Measurements from ENCODE around the gene MCF2L2. TPM values are rescaled to one million over a fixed set of nuclear protein-coding genes. Genes with fewer than 3 reads are reported as not detected.

Gene MCF2L2
- total RNA-seq, 3 donors from 2014 or later (not counting 1 experiment from before 2014, with no cell fraction given): 2.2 to 4.9 (median 2.7) TPM

GRCh38 chr3:183475016-183475763 is 46.8 kb upstream of the MCF2L2 start:
- Histone ChIP-seq H3K9me3 (ENCODE audit: control insufficient read depth, insufficient read depth, low read length) (no peaks in the 10 kb centered on the region), H3K36me3 (ENCODE audit: control insufficient read depth, insufficient read depth, low read length) (no peaks in the 10 kb centered on the region), H3K4me3 (ENCODE audit: low read length) (no peak overlapping the region), H3K27ac (ENCODE audit: low read length) (no peak overlapping the region), H3K4me1 (ENCODE audit: control insufficient read depth, insufficient read depth, low read length) (no peaks in the 10 kb centered on the region), H3K27me3 (ENCODE audit: control insufficient read depth, insufficient read depth, low read length) (no peaks in the 10 kb centered on the region)
- no peaks in the 10 kb centered on the region for H3K9me3 Mint-ChIP-seq
- H3K4me3 Mint-ChIP-seq: no peak overlapping the region
- TF ChIP-seq CTCF (IDR thresholded peaks at IDR 0.05): no peak
- no peaks in the 10 kb centered on the region for H3K4me1 Mint-ChIP-seq
- no peak for ATAC-seq
- peaks cover 0 to 3% of the 10 kb centered on the region in 2 donors for H3K27me3 Mint-ChIP-seq (ENCODE audit: low read depth in 2 of 2)
- DNase-seq: no peak
- no peak overlapping the region for H3K27ac Mint-ChIP-seq
- H3K36me3 Mint-ChIP-seq: no peaks in the 10 kb centered on the region
- 39% methylated on average over 3 of the region's 3 CpGs for WGBS (ENCODE audit: insufficient coverage)
- intact Hi-C loops (cut with micrococcal nuclease): no loop called here

DNA sequence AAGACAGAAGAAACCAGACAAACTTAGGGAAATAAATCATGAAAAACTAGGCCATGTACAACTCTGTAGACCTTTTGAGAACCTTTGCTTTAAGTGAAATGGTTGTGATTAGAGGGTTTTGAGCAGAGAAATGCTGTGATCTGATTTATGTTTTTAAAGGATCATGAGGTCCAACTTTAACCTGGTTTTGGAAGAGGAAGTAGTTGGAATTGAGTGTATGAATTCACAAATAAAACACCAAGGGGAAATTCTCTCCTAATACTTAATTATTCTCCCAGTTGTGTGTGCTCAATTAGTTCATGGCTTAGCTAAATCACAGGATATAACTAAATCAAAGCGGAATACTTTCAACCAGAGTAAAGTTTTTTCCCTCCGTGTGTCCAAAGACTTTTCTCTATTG is 45.5 kb upstream of the MCF2L2 start:
- Histone ChIP-seq H3K4me1 (ENCODE audit: control insufficient read depth, insufficient read depth, low read length) (peaks cover 3% of the 10 kb centered on the region), H3K27me3 (ENCODE audit: control insufficient read depth, insufficient read depth, low read length) (no peaks in the 10 kb centered on the region), H3K4me3 (ENCODE audit: low read length) (no peak overlapping the region), H3K36me3 (ENCODE audit: control insufficient read depth, insufficient read depth, low read length) (no peaks in the 10 kb centered on the region), H3K9me3 (ENCODE audit: control insufficient read depth, insufficient read depth, low read length) (no peaks in the 10 kb centered on the region), H3K27ac (ENCODE audit: low read length) (no peak overlapping the region)
- H3K36me3 Mint-ChIP-seq: no peaks in the 10 kb centered on the region
- H3K27ac Mint-ChIP-seq: no peak overlapping the region
- no peak for TF ChIP-seq CTCF (IDR thresholded peaks at IDR 0.05)
- H3K4me3 Mint-ChIP-seq: no peak overlapping the region
- H3K4me1 Mint-ChIP-seq: peaks cover 5 to 6% of the 10 kb centered on the region in 2 donors
- 97% methylated on average over 2 of the region's 2 CpGs for WGBS (ENCODE audit: insufficient coverage)
- DNase-seq (no peak), ATAC-seq (no peak)
- no peaks in the 10 kb centered on the region for H3K9me3 Mint-ChIP-seq
- intact Hi-C loops (cut with micrococcal nuclease): no loop called here
- peaks cover 3 to 6% of the 10 kb centered on the region in 2 donors for H3K27me3 Mint-ChIP-seq (ENCODE audit: low read depth in 2 of 2)

GRCh38 chr3:183472155-183472554 is 43.7 kb upstream of the MCF2L2 start:
- H3K9me3 Mint-ChIP-seq: no peaks in the 10 kb centered on the region
- Histone ChIP-seq H3K36me3 (ENCODE audit: control insufficient read depth, insufficient read depth, low read length) (no peaks in the 10 kb centered on the region), H3K27me3 (ENCODE audit: control insufficient read depth, insufficient read depth, low read length) (no peaks in the 10 kb centered on the region), H3K9me3 (ENCODE audit: control insufficient read depth, insufficient read depth, low read length) (no peaks in the 10 kb centered on the region), H3K4me1 (ENCODE audit: control insufficient read depth, insufficient read depth, low read length) (peaks cover 3% of the 10 kb centered on the region), H3K4me3 (ENCODE audit: low read length) (no peak overlapping the region), H3K27ac (ENCODE audit: low read length) (no peak overlapping the region)
- TF ChIP-seq CTCF (IDR thresholded peaks at IDR 0.05): no peak
- H3K4me1 Mint-ChIP-seq: peaks cover 5 to 6% of the 10 kb centered on the region in 2 donors
- WGBS (ENCODE audit: insufficient coverage): 77% methylated on average over 6 of the region's 6 CpGs
- intact Hi-C loops (cut with micrococcal nuclease): no loop called here
- H3K27ac Mint-ChIP-seq: no peak overlapping the region
- H3K36me3 Mint-ChIP-seq: no peaks in the 10 kb centered on the region
- no peak for ATAC-seq
- peaks cover 6% of the 10 kb centered on the region in 2 donors for H3K27me3 Mint-ChIP-seq (ENCODE audit: low read depth in 2 of 2)
- DNase-seq: no peak
- H3K4me3 Mint-ChIP-seq: no peak overlapping the region

DNA sequence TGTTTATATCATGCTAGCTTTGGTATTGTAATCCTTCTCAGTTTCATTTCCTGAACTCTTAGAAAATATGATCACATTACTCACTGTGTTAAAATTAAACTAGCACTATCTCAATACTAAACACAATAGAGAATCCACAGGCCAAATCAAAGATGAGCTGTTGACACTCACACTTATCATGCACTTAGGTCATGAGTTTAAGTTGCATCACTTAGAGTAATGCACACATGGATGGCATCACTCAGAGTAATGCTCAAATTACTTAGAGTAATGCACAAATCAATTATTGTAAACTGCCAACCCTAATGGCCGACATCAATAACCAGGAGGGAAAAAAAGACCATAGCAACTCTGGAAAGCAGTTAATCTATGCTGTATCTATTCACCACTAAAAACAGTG is 40.0 kb upstream of the MCF2L2 start:
- Histone ChIP-seq H3K9me3 (ENCODE audit: control insufficient read depth, insufficient read depth, low read length) (no peaks in the 10 kb centered on the region), H3K27me3 (ENCODE audit: control insufficient read depth, insufficient read depth, low read length) (no peaks in the 10 kb centered on the region), H3K4me3 (ENCODE audit: low read length) (no peak overlapping the region), H3K36me3 (ENCODE audit: control insufficient read depth, insufficient read depth, low read length) (no peaks in the 10 kb centered on the region), H3K27ac (ENCODE audit: low read length) (no peak overlapping the region), H3K4me1 (ENCODE audit: control insufficient read depth, insufficient read depth, low read length) (peaks cover 3% of the 10 kb centered on the region)
- intact Hi-C loops (cut with micrococcal nuclease): no loop called here
- DNase-seq: no peak
- no peak for TF ChIP-seq CTCF (IDR thresholded peaks at IDR 0.05)
- 100% methylated on average over 1 of the region's 1 CpG for WGBS (ENCODE audit: insufficient coverage)
- no peak for ATAC-seq
- Mint-ChIP-seq H3K27ac (no peak overlapping the region), H3K4me3 (no peak overlapping the region), H3K4me1 (peaks cover 5 to 6% of the 10 kb centered on the region in 2 donors), H3K9me3 (no peaks in the 10 kb centered on the region), H3K36me3 (no peaks in the 10 kb centered on the region), H3K27me3 (ENCODE audit: low read depth in 2 of 2) (peaks cover 6% of the 10 kb centered on the region in 2 donors)

Data from natural killer cell (primary cell).